Gastroesophageal sphincter (tissue), 4 donors: ENCODE data around the gene ST7. TPM values are rescaled to one million over a fixed set of nuclear protein-coding genes. Genes with fewer than 3 reads are reported as not detected.

ENCODE experiments used
- ATAC-seq: fragments of 150-250 bp; one replicate; pipeline ENCODE4 v1.9.1; 2016; ENCODE audit warnings: mild to moderate bottlenecking, moderate library complexity
- H3K27ac ChIP-seq, 4 donors: fragments of 200-600 bp; sonication (generic) in 3 of 4; 1 replicate in 3 of 4; 2 replicates in 1 of 4; pipeline ENCODE4 v1.5.1; 2016 to 2019
- H3K27me3 ChIP-seq: fragments of 200-600 bp; sonication (generic); one replicate; pipeline ENCODE4 v1.5.1; 2019
- H3K36me3 ChIP-seq, 2 donors: fragments of 200-600 bp; sonication (generic); one replicate each; pipeline ENCODE4 v1.5.1; 2019; ENCODE audit warnings: control low read depth in 1 of 2
- H3K4me1 ChIP-seq, 3 donors: fragments of 200-600 bp; sonication (generic); 1 replicate in 2 of 3; 2 replicates in 1 of 3; pipeline ENCODE4 v1.5.1; 2016 to 2019; ENCODE audit warnings: control low read depth in 2 of 3
- H3K4me3 ChIP-seq, 2 donors: fragments of 200-600 bp; sonication (generic); one replicate each; pipeline ENCODE4 v1.5.1; 2019; ENCODE audit warnings: mild to moderate bottlenecking in 1 of 2, moderate library complexity in 1 of 2
- H3K9me3 ChIP-seq, 3 donors: fragments of 200-600 bp; sonication (generic); one replicate each; pipeline ENCODE4 v1.5.1; 2017 to 2019; ENCODE audit warnings: control low read depth in 2 of 3
- CTCF ChIP-seq, 4 experiments: fragments of 200-600 bp in 2 of 4; fragments of 450-650 bp in 2 of 4; sonication (generic) in 1 of 4; IDR thresholded peaks; one replicate each; pipeline ENCODE4 v1.5.1; 2017 to 2019; ENCODE audit warnings: antibody characterized with exemption in 4 of 4, mild to moderate bottlenecking in 2 of 4, moderate library complexity in 2 of 4
- EP300 ChIP-seq: sonication (generic); formaldehyde crosslinking; IDR thresholded peaks from one replicate; pipeline ENCODE4 v1.6.1; 2017; ENCODE audit warnings: antibody characterized with exemption, mild to moderate bottlenecking
- POLR2A ChIP-seq, 2 donors: fragments of 450-650 bp; IDR thresholded peaks; one replicate each; pipeline ENCODE4 v1.6.1; 2017; ENCODE audit warnings: antibody characterized with exemption in 2 of 2, mild to moderate bottlenecking in 2 of 2, moderate library complexity in 1 of 2
- POLR2AphosphoS5 ChIP-seq: sonication (generic); formaldehyde crosslinking; IDR thresholded peaks from one replicate; pipeline ENCODE4 v1.6.1; 2017; ENCODE audit warnings: antibody characterized with exemption
- WGBS, 2 donors: methylation state at CpG; one replicate each; pipeline ENCODE4 v1.1.5; 2018; ENCODE audit warnings: low coverage in 1 of 2; 5-methylcytosine and 5-hydroxymethylcytosine counted together
- total RNA-seq, 4 donors: library from RNA; depleted of rRNA; stranded (reverse); fragments of >200 nt; gene quantifications; one replicate each; pipeline ENCODE4 v1.1.0, GENCODE V29; 2016

The ST7 gene
- total RNA-seq, 4 donors from 2014 or later, result 19.1 to 43.9 (median 24.2) TPM

GRCh38 chr7:116998567-116999175 is 45.4 kb downstream of the ST7 start:
- 93 to 100% methylated on average over 2 of the region's 2 CpGs for WGBS, 2 donors

GRCh38 chr7:116999311-116999710 is 46.0 kb downstream of the ST7 start:
- Histone ChIP-seq H3K4me1 (peaks cover 0 to 4% (median 0%) of the 10 kb centered on the region in 3 donors), H3K4me3 (no peak overlapping the region), H3K9me3 (no peaks in the 10 kb centered on the region), H3K36me3 (no peaks in the 10 kb centered on the region), H3K27ac (no peak overlapping the region), H3K27me3 (no peaks in the 10 kb centered on the region)
- WGBS, 2 donors, result 83 to 100% methylated on average over 1 of the region's 1 CpG
- ATAC-seq, result no peak
- TF ChIP-seq EP300 (no peak), POLR2AphosphoS5 (no peak), POLR2A (IDR thresholded peaks at IDR 0.05) (no peak), CTCF (IDR thresholded peaks at IDR 0.05) (no peak)

More at GRCh38 chr7:116998567-116999175, 45.4 kb downstream of the ST7 start:
- H3K9me3 ChIP-seq, result no peaks in the 10 kb centered on the region
- no peak overlapping the region for H3K4me3 ChIP-seq
- H3K27ac ChIP-seq, result no peak overlapping the region
- no peak for ATAC-seq
- no peaks in the 10 kb centered on the region for H3K27me3 ChIP-seq
- TF ChIP-seq EP300, result no peak
- no peak for TF ChIP-seq POLR2A (IDR thresholded peaks at IDR 0.05)
- TF ChIP-seq CTCF (IDR thresholded peaks at IDR 0.05), result no peak
- no peak for TF ChIP-seq POLR2AphosphoS5
- peaks cover 0 to 4% (median 0%) of the 10 kb centered on the region in 3 donors for H3K4me1 ChIP-seq
- H3K36me3 ChIP-seq, result no peaks in the 10 kb centered on the region

- no peaks in the 10 kb centered on the region for H3K27me3 ChIP-seq
- TF ChIP-seq POLR2AphosphoS5 (no peak), CTCF (IDR thresholded peaks at IDR 0.05) (no peak), EP300 (no peak), POLR2A (IDR thresholded peaks at IDR 0.05) (no peak)
- H3K9me3 ChIP-seq, result no peaks in the 10 kb centered on the region
- peaks cover 0 to 4% (median 0%) of the 10 kb centered on the region in 3 donors for H3K4me1 ChIP-seq
- H3K36me3 ChIP-seq, result no peaks in the 10 kb centered on the region
- no peak overlapping the region for H3K27ac ChIP-seq
- ATAC-seq, result no peak
- H3K4me3 ChIP-seq, result no peak overlapping the region
Observed at GRCh38 chr7:117001283-117001682, 48.0 kb downstream of the ST7 start.

GRCh38 chr7:117004899-117005298 is 51.6 kb downstream of the ST7 start:
- Histone ChIP-seq H3K4me1 (peaks cover 0 to 4% (median 0%) of the 10 kb centered on the region in 3 donors), H3K27me3 (no peaks in the 10 kb centered on the region), H3K4me3 (no peak overlapping the region), H3K9me3 (no peaks in the 10 kb centered on the region), H3K36me3 (no peaks in the 10 kb centered on the region), H3K27ac (no peak overlapping the region)
- no peak for TF ChIP-seq POLR2A (IDR thresholded peaks at IDR 0.05)
- TF ChIP-seq CTCF (IDR thresholded peaks at IDR 0.05), result no peak
- TF ChIP-seq EP300, result no peak
- TF ChIP-seq POLR2AphosphoS5, result no peak
- no peak for ATAC-seq
- WGBS, 2 donors, result 55 to 89% methylated on average over 1 of the region's 1 CpG

- Histone ChIP-seq H3K4me3 (no peak overlapping the region), H3K36me3 (no peaks in the 10 kb centered on the region), H3K27me3 (no peaks in the 10 kb centered on the region), H3K27ac (no peak overlapping the region), H3K9me3 (no peaks in the 10 kb centered on the region), H3K4me1 (peaks cover 0 to 9% (median 0%) of the 10 kb centered on the region in 3 donors)
- TF ChIP-seq CTCF (IDR thresholded peaks at IDR 0.05), result no peak
- TF ChIP-seq EP300, result no peak
- no peak for TF ChIP-seq POLR2A (IDR thresholded peaks at IDR 0.05)
- no peak for TF ChIP-seq POLR2AphosphoS5
- WGBS, 2 donors, result 34 to 82% methylated on average over 2 of the region's 2 CpGs
- ATAC-seq, result no peak
Observed at GRCh38 chr7:117005449-117005848, 52.1 kb downstream of the ST7 start.
